Trophoblast cell (in vitro differentiated cells and primary cell): ENCODE data around the gene GCFC2. TPM values are rescaled to one million over a fixed set of nuclear protein-coding genes. Genes with fewer than 3 reads are reported as not detected.
A peak's percentile ranks its signal among the peaks of the same experiment; 100 is the strongest.

ENCODE experiments used
- DNase-seq, 2 donors: peaks; one replicate each; pipeline ENCODE4 v3.0.0-alpha.2; 2016
- H2AFZ ChIP-seq: 2 replicates; pipeline ENCODE4 v1.6.1; 2013; ENCODE audit warnings: low read length, moderate library complexity, mild to moderate bottlenecking; ENCODE audit not compliant: insufficient read depth, poor library complexity
- H2AK5ac ChIP-seq: 2 replicates; pipeline ENCODE4 v1.6.1; 2013; ENCODE audit warnings: mild to moderate bottlenecking, low read length
- H2BK120ac ChIP-seq: 2 replicates; pipeline ENCODE4 v1.6.1; 2013; ENCODE audit warnings: low read length, mild to moderate bottlenecking, moderate library complexity; ENCODE audit not compliant: insufficient read depth, poor library complexity
- H2BK12ac ChIP-seq: 2 replicates; pipeline ENCODE4 v1.6.1; 2013; ENCODE audit warnings: mild to moderate bottlenecking, low read length, moderate library complexity
- H2BK5ac ChIP-seq: 2 replicates; pipeline ENCODE4 v1.6.1; 2013; ENCODE audit warnings: low read length, low read depth, moderate library complexity, mild to moderate bottlenecking; ENCODE audit not compliant: poor library complexity
- H3K14ac ChIP-seq: 2 replicates; pipeline ENCODE4 v1.6.1; 2013; ENCODE audit warnings: mild to moderate bottlenecking, low read length
- H3K18ac ChIP-seq: 2 replicates; pipeline ENCODE4 v1.6.1; 2013; ENCODE audit warnings: mild to moderate bottlenecking, low read length
- H3K23ac ChIP-seq: 2 replicates; pipeline ENCODE4 v1.6.1; 2013; ENCODE audit warnings: low read length
- H3K27ac ChIP-seq: 2 replicates; pipeline ENCODE4 v1.5.1; 2013; ENCODE audit warnings: low read depth, mild to moderate bottlenecking, inconsistent platforms, low read length, moderate library complexity
- H3K27me3 ChIP-seq: 2 replicates; pipeline ENCODE4 v1.6.1; 2013; ENCODE audit warnings: inconsistent platforms, mild to moderate bottlenecking, low read length, moderate library complexity; ENCODE audit not compliant: insufficient read depth
- H3K36me3 ChIP-seq, 2 experiments: 1 replicate in 1 of 2; 2 replicates in 1 of 2; pipeline ENCODE4 v1.6.1; 2013; ENCODE audit warnings: low read length in 2 of 2, mild to moderate bottlenecking in 2 of 2, moderate library complexity in 1 of 2; ENCODE audit not compliant: insufficient read depth in 2 of 2, control insufficient read depth in 1 of 2
- H3K4ac ChIP-seq: 2 replicates; pipeline ENCODE4 v1.6.1; 2013; ENCODE audit warnings: low read depth, mild to moderate bottlenecking, low read length, moderate library complexity
- H3K4me1 ChIP-seq, 2 experiments: 1 replicate in 1 of 2; 2 replicates in 1 of 2; pipeline ENCODE4 v1.6.1; 2013; ENCODE audit warnings: low read length in 2 of 2, mild to moderate bottlenecking in 2 of 2, moderate library complexity in 1 of 2; ENCODE audit not compliant: insufficient read depth in 2 of 2, control insufficient read depth in 1 of 2
- H3K4me2 ChIP-seq: 2 replicates; pipeline ENCODE4 v1.6.1; 2013; ENCODE audit warnings: inconsistent platforms, mild to moderate bottlenecking, low read length, moderate library complexity
- H3K4me3 ChIP-seq: 2 replicates; pipeline ENCODE4 v1.5.1; 2013; ENCODE audit warnings: mild to moderate bottlenecking, low read depth, low read length, inconsistent platforms
- H3K79me1 ChIP-seq: one replicate; pipeline ENCODE4 v1.6.1; 2013; ENCODE audit warnings: low read length
- H3K79me2 ChIP-seq: 2 replicates; pipeline ENCODE4 v1.6.1; 2013; ENCODE audit warnings: low read length, mild to moderate bottlenecking; ENCODE audit not compliant: control insufficient read depth, insufficient read depth, poor library complexity
- H3K9ac ChIP-seq: 2 replicates; pipeline ENCODE4 v1.6.1; 2013; ENCODE audit warnings: mild to moderate bottlenecking, low read length
- H3K9me3 ChIP-seq: 2 replicates; pipeline ENCODE4 v1.6.1; 2013; ENCODE audit warnings: low read depth, mild to moderate bottlenecking, control low read depth, inconsistent platforms, low read length; ENCODE audit not compliant: insufficient read depth
- H4K12ac ChIP-seq: 2 replicates; pipeline ENCODE4 v1.6.1; 2013; ENCODE audit warnings: low read depth, mild to moderate bottlenecking, low read length, moderate library complexity
- H4K8ac ChIP-seq: 2 replicates; pipeline ENCODE4 v1.6.1; 2013; ENCODE audit warnings: low read depth, mild to moderate bottlenecking, low read length, moderate library complexity
- H4K91ac ChIP-seq: one replicate; pipeline ENCODE4 v1.6.1; 2013; ENCODE audit warnings: low read depth, mild to moderate bottlenecking, low read length, moderate library complexity
- WGBS: extraction: QIAGEN DNeasy Blood & Tissue Kit; methylation state at CpG from one replicate; pipeline ENCODE4 v1.1.7; 2013; ENCODE audit warnings: missing lambda C conversion rate; ENCODE audit not compliant: insufficient read length, insufficient coverage; ENCODE audit errors: extremely low coverage; 5-methylcytosine and 5-hydroxymethylcytosine counted together
- polyA plus RNA-seq: library from polyadenylated mRNA; stranded (reverse); fragments of 200-250 nt; gene quantifications from 2 replicates; pipeline ENCODE4 v1.2.3, GENCODE V29; 2013

GCFC2 gene
- 9.6 and 10.0 TPM in 2 replicates for polyA plus RNA-seq

GRCh38 chr2:75710577-75711253 is at the start of gene GCFC2:
GCFC2 (minus strand) TSS chr2:75710915; CDS start chr2:75710855, 60 bp downstream.
- Histone ChIP-seq H3K4me1 (no peaks in the 10 kb centered on the region), H3K18ac (peak within 1 kb of the TSS; percentile 6), H3K14ac (peak within 1 kb of the TSS; percentile 30)

GRCh38 chr2:75752828-75753227 is 42.1 kb upstream of the GCFC2 start:
- Histone ChIP-seq H3K14ac (no peak overlapping the region), H4K12ac (no peak overlapping the region), H3K79me1 (no peaks in the 10 kb centered on the region), H4K8ac (no peak overlapping the region), H3K27me3 (no peaks in the 10 kb centered on the region), H2BK12ac (no peak overlapping the region), H3K4me2 (no peak overlapping the region), H3K79me2 (no peaks in the 10 kb centered on the region), H3K23ac (no peak overlapping the region), H2AK5ac (no peak overlapping the region), H2AFZ (no peak overlapping the region), H3K4me1 (no peaks in the 10 kb centered on the region), H3K36me3 (no peaks in the 10 kb centered on the region), H2BK5ac (no peak overlapping the region), H3K4ac (no peak overlapping the region), H3K9ac (no peak overlapping the region), H3K27ac (no peak overlapping the region), H3K9me3 (peaks cover 2% of the 10 kb centered on the region), H3K18ac (no peak overlapping the region), H3K4me3 (no peak overlapping the region), H2BK120ac (no peak overlapping the region), H4K91ac (no peak overlapping the region)
- DNase-seq, result no peak
- no CpG with 5 or more reads among the region's 1 CpG for WGBS

More at GRCh38 chr2:75710577-75711253, at the start of gene GCFC2:
- H2AFZ ChIP-seq, result peak within 1 kb of the TSS; percentile 37
- H3K23ac ChIP-seq, result no peak within 1 kb of the TSS
- H4K8ac ChIP-seq, result peak within 1 kb of the TSS; percentile 78
- no CpG with 5 or more reads among the region's 66 CpGs for WGBS
- H3K4me3 ChIP-seq, result peak within 1 kb of the TSS; percentile 75
- peak within 1 kb of the TSS; percentile 58 for H4K91ac ChIP-seq
- peak within 1 kb of the TSS; percentile 75 for H3K9ac ChIP-seq
- peak within 1 kb of the TSS; percentile 76 for H3K27ac ChIP-seq
- H3K27me3 ChIP-seq, result no peaks in the 10 kb centered on the region
- DNase-seq, result peak; percentile 80 to 88
- no peak within 1 kb of the TSS for H2AK5ac ChIP-seq
- H3K4ac ChIP-seq, result no peak within 1 kb of the TSS
- H3K79me2 ChIP-seq, result no peaks in the 10 kb centered on the region
- H4K12ac ChIP-seq, result peak within 1 kb of the TSS; percentile 58
- peak within 1 kb of the TSS; percentile 53 for H2BK120ac ChIP-seq
- no peaks in the 10 kb centered on the region for H3K9me3 ChIP-seq
- peaks cover 8% of the 10 kb centered on the region for H3K79me1 ChIP-seq
- no peak within 1 kb of the TSS for H2BK12ac ChIP-seq
- H3K36me3 ChIP-seq, result no peaks in the 10 kb centered on the region
- peak within 1 kb of the TSS; percentile 42 for H2BK5ac ChIP-seq
- H3K4me2 ChIP-seq, result peak within 1 kb of the TSS; percentile 62

- H3K27me3 ChIP-seq, result no peaks in the 10 kb centered on the region
- H3K79me1 ChIP-seq, result no peaks in the 10 kb centered on the region
- no peak overlapping the region for H3K9ac ChIP-seq
- no peak overlapping the region for H4K12ac ChIP-seq
- H3K18ac ChIP-seq, result no peak overlapping the region
- no peak overlapping the region for H2BK120ac ChIP-seq
- no peak for DNase-seq
- no peak overlapping the region for H2AFZ ChIP-seq
- no peak overlapping the region for H2BK12ac ChIP-seq
- no peak overlapping the region for H2BK5ac ChIP-seq
- H3K4me3 ChIP-seq, result no peak overlapping the region
- H3K4me1 ChIP-seq, result no peaks in the 10 kb centered on the region
- no peak overlapping the region for H3K4ac ChIP-seq
- H3K4me2 ChIP-seq, result no peak overlapping the region
- no peaks in the 10 kb centered on the region for H3K79me2 ChIP-seq
- peaks cover 2% of the 10 kb centered on the region for H3K9me3 ChIP-seq
- H2AK5ac ChIP-seq, result no peak overlapping the region
- H3K23ac ChIP-seq, result no peak overlapping the region
- H3K36me3 ChIP-seq, result no peaks in the 10 kb centered on the region
- no peak overlapping the region for H3K27ac ChIP-seq
- no peak overlapping the region for H3K14ac ChIP-seq
- no peak overlapping the region for H4K8ac ChIP-seq
- no peak overlapping the region for H4K91ac ChIP-seq
- WGBS, result no CpG with 5 or more reads among the region's 5 CpGs
These were observed 41.2 kb upstream of the GCFC2 start for GRCh38 chr2:75751824-75752468.

- Histone ChIP-seq H3K79me1 (no peaks in the 10 kb centered on the region), H2BK12ac (no peak overlapping the region), H4K12ac (no peak overlapping the region), H3K23ac (no peak overlapping the region), H3K4me3 (no peak overlapping the region), H3K9me3 (peaks cover 2% of the 10 kb centered on the region), H3K36me3 (no peaks in the 10 kb centered on the region), H3K4me1 (no peaks in the 10 kb centered on the region), H3K27me3 (no peaks in the 10 kb centered on the region), H4K8ac (no peak overlapping the region), H2BK5ac (no peak overlapping the region), H3K14ac (no peak overlapping the region), H2AFZ (no peak overlapping the region), H3K18ac (no peak overlapping the region), H3K27ac (no peak overlapping the region), H4K91ac (no peak overlapping the region), H3K9ac (no peak overlapping the region), H3K4ac (no peak overlapping the region), H3K79me2 (no peaks in the 10 kb centered on the region), H2BK120ac (no peak overlapping the region), H3K4me2 (no peak overlapping the region), H2AK5ac (no peak overlapping the region)
- DNase-seq, result no peak
- WGBS, result no CpG with 5 or more reads among the region's 4 CpGs
These were observed 40.6 kb upstream of the GCFC2 start for GRCh38 chr2:75751360-75751759.
